Lung (tissue), 12 donors: Measurements from ENCODE around the gene CEMP1. TPM values are rescaled to one million over a fixed set of nuclear protein-coding genes. Genes with fewer than 3 reads are reported as not detected.

Experiments used
- ATAC-seq: fragments of 200-7000 bp; cut with Tn5 transposase; one replicate; pipeline ENCODE4 v1.9.1; 2020; ENCODE audit warnings: moderate number of reproducible peaks; ENCODE audit not compliant: insufficient read depth, low FRiP score
- DNase-seq, 3 donors: peaks; one replicate each; pipeline ENCODE4 v3.0.0-alpha.2; 2013 to 2017
- H3K27ac ChIP-seq, 2 donors: one replicate each; pipeline ENCODE4 v1.5.1; 2013; ENCODE audit warnings: mild to moderate bottlenecking in 2 of 2, moderate library complexity in 2 of 2, control low read depth in 1 of 2, inconsistent platforms in 1 of 2, low read depth in 1 of 2, low read length in 1 of 2
- H3K27me3 ChIP-seq, 3 donors: one replicate each; pipeline ENCODE4 v1.5.1; 2013; ENCODE audit warnings: low read length in 2 of 3; ENCODE audit not compliant: control insufficient read depth in 3 of 3, insufficient read depth in 3 of 3
- H3K36me3 ChIP-seq, 4 donors: one replicate each; pipeline ENCODE4 v1.5.1; 2013; ENCODE audit warnings: low read length in 4 of 4, mild to moderate bottlenecking in 1 of 4, moderate library complexity in 1 of 4; ENCODE audit not compliant: control insufficient read depth in 4 of 4, insufficient read depth in 4 of 4
- H3K4me1 ChIP-seq, 5 donors: one replicate each; pipeline ENCODE4 v1.5.1; 2013; ENCODE audit warnings: low read length in 5 of 5, mild to moderate bottlenecking in 2 of 5, moderate library complexity in 1 of 5; ENCODE audit not compliant: control insufficient read depth in 5 of 5, insufficient read depth in 5 of 5
- H3K4me3 ChIP-seq: one replicate; pipeline ENCODE4 v1.5.1; 2013; ENCODE audit warnings: mild to moderate bottlenecking, control low read depth, moderate library complexity
- H3K9ac ChIP-seq, 2 donors: one replicate each; pipeline ENCODE4 v1.5.1; 2013; ENCODE audit warnings: low read length in 2 of 2, control low read depth in 1 of 2; ENCODE audit not compliant: insufficient read depth in 1 of 2
- H3K9me3 ChIP-seq, 4 donors: one replicate each; pipeline ENCODE4 v1.5.1; 2013; ENCODE audit warnings: low read length in 3 of 4, mild to moderate bottlenecking in 1 of 4, moderate library complexity in 1 of 4; ENCODE audit not compliant: control insufficient read depth in 4 of 4, insufficient read depth in 3 of 4
- CTCF ChIP-seq: IDR thresholded peaks from 2 replicates; pipeline ENCODE4 v1.5.1; 2012; ENCODE audit warnings: mild to moderate bottlenecking; ENCODE audit errors: control extremely low read depth, extremely low read depth
- WGBS, 2 donors: extraction: QIAGEN DNeasy Blood & Tissue Kit; methylation state at CpG; one replicate each; pipeline ENCODE4 v1.1.7; 2013; 5-methylcytosine and 5-hydroxymethylcytosine counted together
- polyA plus RNA-seq, 2 donors: library from polyadenylated mRNA; stranded (reverse); fragments of 200-250 nt; gene quantifications; one replicate each; pipeline ENCODE4 v1.2.1, GENCODE V29; 2013
- total RNA-seq, 2 donors: library from RNA; depleted of rRNA in 1 of 2; stranded (reverse); fragments of >200 nt in 1 of 2; gene quantifications; one replicate each; pipeline ENCODE4 v1.2.1, GENCODE V29; 2014 to 2021
- donor health status: control.
- donor health status: control.
- donor health status: Bipolar disorder and iron deficiency.
- donor health status: healthy.
- donor health status: DM: yes; HTN: yes; CAD: no.

The CEMP1 gene
- total and polyA plus RNA-seq, 4 donors: 0.65 to 2.1 (median 1.4) TPM

DNA sequence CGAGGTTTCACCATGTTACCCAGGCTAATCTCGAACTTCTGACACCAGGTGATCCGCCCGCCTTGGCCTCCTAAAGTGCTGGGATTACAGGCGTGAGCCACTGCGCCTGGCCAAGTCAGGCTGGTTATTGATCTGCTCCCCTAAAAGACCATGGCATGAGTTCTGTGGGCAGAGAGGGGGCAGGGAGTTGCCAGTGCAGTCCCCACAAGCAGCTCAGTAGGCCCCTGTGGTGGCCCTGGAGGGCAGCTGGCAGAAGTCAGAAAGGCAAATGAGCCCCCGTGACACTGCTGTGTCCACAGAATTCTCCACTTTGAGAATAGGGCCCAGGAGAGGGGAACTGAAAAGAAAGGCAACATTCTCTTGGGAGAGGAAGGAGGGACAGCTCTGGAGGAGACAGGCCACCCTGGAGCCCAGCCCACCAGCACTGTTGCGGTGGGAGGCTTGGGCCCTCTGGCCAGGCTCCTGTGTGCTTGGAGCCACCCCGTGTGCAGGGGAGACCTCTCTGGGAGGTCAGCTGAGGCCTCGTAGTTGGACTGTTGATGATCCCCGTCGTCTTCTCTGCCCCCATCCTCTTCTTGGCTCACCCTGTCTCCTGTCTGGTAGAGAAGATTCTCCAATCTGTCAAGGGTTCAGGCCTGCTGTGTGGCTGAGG is 13.1 kb downstream of the CEMP1 start:
- Histone ChIP-seq H3K27ac (peak overlapping the region in 1 of 2 donors; percentile 55), H3K4me3 (no peak overlapping the region), H3K9me3 (no peaks in the 10 kb centered on the region), H3K36me3 (peaks cover 0 to 16% (median 4%) of the 10 kb centered on the region in 4 donors), H3K4me1 (peaks cover 18 to 44% (median 25%) of the 10 kb centered on the region in 5 donors), H3K27me3 (no peaks in the 10 kb centered on the region), H3K9ac (no peak overlapping the region)
- DNase-seq (no peak), ATAC-seq (no peak)
- no peak for TF ChIP-seq CTCF
- WGBS, 2 donors: 77 to 80% methylated on average over 12 of the region's 12 CpGs

DNA sequence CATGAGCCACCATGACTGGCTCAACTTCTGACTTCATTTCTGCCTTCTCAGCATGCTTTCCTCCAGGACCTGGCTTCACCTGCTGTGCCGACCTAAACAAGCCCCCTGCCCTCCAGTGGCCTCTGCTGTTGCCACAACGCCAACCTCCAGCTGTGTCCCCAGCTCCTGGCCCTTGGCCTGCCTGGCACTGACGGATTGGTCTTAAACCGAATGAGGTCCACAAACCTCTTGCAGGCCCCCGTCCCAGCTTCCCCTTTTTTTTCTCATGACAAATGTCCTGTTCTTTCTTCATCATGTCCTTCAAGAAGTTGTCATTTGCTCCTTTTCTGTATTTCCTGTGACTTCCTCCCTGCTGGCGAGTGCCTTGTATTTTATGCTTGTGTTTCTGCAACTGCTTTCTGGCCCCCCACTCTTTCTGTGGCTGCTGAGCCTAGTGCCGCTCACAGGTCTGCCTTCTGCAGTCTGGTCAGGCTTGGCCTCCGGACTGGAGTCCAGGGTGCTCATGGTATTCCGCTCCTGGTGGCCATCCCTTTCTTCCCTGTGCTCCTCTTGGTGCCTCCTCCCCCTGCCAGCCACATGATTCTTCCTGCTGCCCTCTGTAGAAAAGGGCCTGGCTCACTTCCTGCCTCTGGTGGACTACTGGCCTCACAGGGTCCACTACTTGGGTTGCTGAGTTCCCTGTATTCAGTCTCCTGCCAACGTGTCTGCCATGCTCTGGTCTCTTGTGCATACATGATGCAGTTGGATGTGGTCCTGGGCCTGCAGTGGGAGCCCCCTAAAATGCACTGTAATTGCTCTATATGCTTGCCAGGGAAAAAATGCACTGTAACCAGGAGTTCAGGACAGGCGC is 14.6 kb downstream of the CEMP1 start:
- DNase-seq: no peak
- Histone ChIP-seq H3K4me3 (no peak overlapping the region), H3K9me3 (no peaks in the 10 kb centered on the region), H3K9ac (no peak overlapping the region), H3K4me1 (peaks cover 18 to 49% (median 25%) of the 10 kb centered on the region in 5 donors), H3K36me3 (peaks cover 0 to 16% (median 4%) of the 10 kb centered on the region in 4 donors), H3K27me3 (no peaks in the 10 kb centered on the region), H3K27ac (peak overlapping the region in 1 of 2 donors; percentile 96)
- 28 to 54% methylated on average over 11 of the region's 11 CpGs for WGBS, 2 donors
- no peak for TF ChIP-seq CTCF
- no peak for ATAC-seq

DNA sequence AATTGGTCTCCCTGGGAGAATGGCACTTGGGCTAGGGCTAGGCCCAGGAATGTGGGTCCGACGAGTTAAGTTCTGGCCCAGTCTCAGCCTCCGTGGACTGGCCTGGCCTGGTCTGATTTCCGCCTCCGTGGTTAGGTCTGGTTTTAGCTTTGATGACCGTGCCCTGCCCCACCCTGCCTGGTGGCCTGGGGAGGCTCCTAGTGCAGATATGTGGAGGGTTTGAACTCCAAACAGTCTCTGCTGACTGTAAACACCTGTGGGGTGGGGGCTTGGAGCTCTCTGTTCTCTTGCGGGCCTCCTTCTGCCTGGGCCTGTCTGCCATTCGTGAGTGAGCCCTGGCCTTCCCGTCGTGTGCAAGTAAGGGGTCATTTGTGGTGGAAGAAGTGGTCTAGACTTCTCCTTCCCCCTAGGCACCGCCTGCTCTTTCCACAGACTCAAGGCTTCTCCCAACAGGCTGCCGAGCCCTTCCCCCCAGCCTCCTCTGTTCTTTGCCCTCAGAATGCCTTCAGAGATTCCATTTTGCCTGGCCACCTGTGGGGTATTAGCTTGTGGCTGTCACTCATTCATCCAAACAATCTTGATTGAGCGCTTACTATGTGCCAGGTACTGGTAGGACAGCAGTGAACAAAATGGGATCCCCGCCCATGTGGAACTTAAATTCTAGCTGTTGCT is 15.9 kb downstream of the CEMP1 start:
- peaks cover 18 to 42% (median 25%) of the 10 kb centered on the region in 5 donors for H3K4me1 ChIP-seq
- peaks cover 0 to 11% (median 4%) of the 10 kb centered on the region in 4 donors for H3K36me3 ChIP-seq
- DNase-seq: no peak
- no peaks in the 10 kb centered on the region for H3K9me3 ChIP-seq
- peak overlapping the region; percentile 86 for H3K4me3 ChIP-seq
- 22 to 28% methylated on average over 14 of the region's 14 CpGs for WGBS, 2 donors
- peak overlapping the region; percentile 73 to 84 for H3K9ac ChIP-seq
- H3K27me3 ChIP-seq: no peaks in the 10 kb centered on the region
- no peak for TF ChIP-seq CTCF
- H3K27ac ChIP-seq: peak overlapping the region; percentile 96 to 97
- ATAC-seq: no peak
